PFSK-1 (cell line): ENCODE results near the gene SCGB2B2.

ENCODE experiments used
- POLR2AphosphoS5 ChIP-seq: IDR thresholded peaks from 2 replicates; pipeline ENCODE4 v1.6.1; 2012; ENCODE audit warnings: low read depth, mild to moderate bottlenecking, control low read depth, low read length, moderate library complexity
- SIN3A ChIP-seq: IDR thresholded peaks from 2 replicates; pipeline ENCODE4 v1.6.1; 2012; ENCODE audit warnings: mild to moderate bottlenecking, low read length, moderate library complexity, borderline replicate concordance; ENCODE audit not compliant: insufficient read depth
- TAF1 ChIP-seq: IDR thresholded peaks from 2 replicates; pipeline ENCODE4 v1.6.1; 2012; ENCODE audit warnings: low read length, control low read depth, borderline replicate concordance; ENCODE audit not compliant: insufficient read depth

- TF ChIP-seq TAF1, result no peak
- no peak for TF ChIP-seq SIN3A
- no peak for TF ChIP-seq POLR2AphosphoS5
Observed at GRCh38 chr19:34712395-34713261, 35.7 kb upstream of the SCGB2B2 start.
